ENCODE data around the gene CTCF.

The CTCF gene

GRCh38 chr16:67654403-67654911 lies 92.1 kb downstream of the CTCF start:
- no peak for DNase-seq

- DNase-seq = no peak
Measured at GRCh38 chr16:67655363-67655762, 93.0 kb downstream of the CTCF start.

GRCh38 chr16:67656344-67657016 lies 94.2 kb downstream of the CTCF start:
- no peak for DNase-seq

GRCh38 chr16:67657017-67657608 lies 94.8 kb downstream of the CTCF start:
- no peak for DNase-seq

- DNase-seq = no peak
Measured at GRCh38 chr16:67657751-67658518, 95.6 kb downstream of the CTCF start.

- no peak for DNase-seq
Measured at GRCh38 chr16:67658849-67659674, 96.7 kb downstream of the CTCF start.

- peak; percentile 89 for DNase-seq
Measured at GRCh38 chr16:67659675-67660563, 97.6 kb downstream of the CTCF start, which contains the start of gene ACD. TSS of gene ACD (minus strand) at chr16:67660260. CDS start at chr16:67660220, 40 bp downstream.

- peak; percentile 97 for DNase-seq
Measured at GRCh38 chr16:67660564-67661028, 98.3 kb downstream of the CTCF start, which contains the start of gene PARD6A. TSS of gene PARD6A (plus strand) at chr16:67660960. CDS start at chr16:67661039, 79 bp downstream.

GRCh38 chr16:67661101-67661761 lies 98.9 kb downstream of the CTCF start:
- peak; percentile 22 for DNase-seq

GRCh38 chr16:67661886-67662652 lies 99.7 kb downstream of the CTCF start:
- DNase-seq = no peak

- no peak for DNase-seq
Measured at GRCh38 chr16:67662653-67663010, 100.3 kb downstream of the CTCF start.

- DNase-seq = no peak
Measured at GRCh38 chr16:67663151-67663876, 101.0 kb downstream of the CTCF start.

GRCh38 chr16:67663877-67664222 lies 101.5 kb downstream of the CTCF start:
- no peak for DNase-seq

- no peak for DNase-seq
Measured at GRCh38 chr16:67664258-67664657, 101.9 kb downstream of the CTCF start.

GRCh38 chr16:67664871-67665270 lies 102.5 kb downstream of the CTCF start:
- no peak for DNase-seq

GRCh38 chr16:67665598-67665997 lies 103.3 kb downstream of the CTCF start:
- DNase-seq = no peak

GRCh38 chr16:67666032-67666551 lies 103.8 kb downstream of the CTCF start:
- no peak for DNase-seq

- peak; percentile 74 for DNase-seq
Measured at GRCh38 chr16:67666559-67667452, 104.5 kb downstream of the CTCF start, which contains the start of the genes C16orf86 and ENKD1. TSS of gene C16orf86 (plus strand) at chr16:67666814. CDS start at chr16:67666971, 157 bp downstream. TSS of gene ENKD1 (minus strand) at chr16:67666750. CDS start at chr16:67666442, 308 bp downstream.

All from fibroblast of skin of abdomen (primary cell).